ENCODE results near the gene RIPOR2. TPM values are rescaled to one million over a fixed set of nuclear protein-coding genes. Genes with fewer than 3 reads are reported as not detected.

RIPOR2 gene
- total and polyA plus RNA-seq, 2 of the 13 experiments (the other 11 are each of a cell fraction or from before 2014, with no cell fraction given), result 0.02 to 0.05 TPM

- Histone ChIP-seq H3K36me3 (replicated peaks in 1 of 2; ENCODE audit: control insufficient read depth in 1 of 2, insufficient read depth in 2 of 2, low read length in 2 of 2) (no peaks in the 10 kb centered on the region), H3K27me3 (ENCODE audit: control insufficient read depth in 1 of 2, insufficient read depth in 2 of 2, low read length in 2 of 2) (peaks cover 12 to 78% of the 10 kb centered on the region in 2 experiments), H3K4me1 (ENCODE audit: insufficient read depth, low read length) (peaks cover 9% of the 10 kb centered on the region), H2AFZ (ENCODE audit: low read length) (no peak overlapping the region), H3K4me2 (ENCODE audit: low read depth, low read length) (no peak overlapping the region), H3K4me3 (replicated peaks in 1 of 3; ENCODE audit: insufficient read depth in 1 of 3, low read depth in 2 of 3, low read length in 3 of 3) (no peak overlapping the region), H4K20me1 (ENCODE audit: insufficient read depth, low read length) (no peaks in the 10 kb centered on the region), H3K9ac (ENCODE audit: insufficient read depth, low read depth, low read length) (no peak overlapping the region), H3K27ac (ENCODE audit: extremely low read length, insufficient read depth, low read length) (no peak overlapping the region), H3K79me2 (ENCODE audit: insufficient read depth, low read length) (no peaks in the 10 kb centered on the region), H3K9me3 (ENCODE audit: low read length) (no peaks in the 10 kb centered on the region)
- in situ Hi-C loops (cut with HindIII; ENCODE audit: extremely low pct_ligation_motif_present, low pct_unique_long_range_greater_than_20kb) (no loop called here), intact Hi-C loops (cut with micrococcal nuclease; ENCODE audit: unreplicated experiment) (no loop called here)
- DNase-seq (ENCODE audit: low spot score), result no peak
- ATAC-seq, result no peak
- ChIA-PET CTCF (ENCODE audit: low intra/inter-chr PET ratio, low total read pairs) (no interaction called here), POLR2A (no interaction called here)
- no peak for FAIRE-seq
- TF ChIP-seq ZFP1 (CRISPR knock-in tag; IDR thresholded peaks at IDR 0.05), result no peak
- 32% methylated on average over 4 of the region's 4 CpGs for WGBS (ENCODE audit: low lambda C conversion rate)
- BruUV-seq (replicated peaks), result no TSS peak
Measured at GRCh38 chr6:24907919-24908649, 27.7 kb downstream of the RIPOR2 start.

- intact Hi-C loops (cut with micrococcal nuclease; ENCODE audit: unreplicated experiment), result no loop called here
- no peak for FAIRE-seq
- ATAC-seq, result no peak
- H3K4me1 ChIP-seq (ENCODE audit: insufficient read depth, low read length), result peaks cover 9% of the 10 kb centered on the region
- H3K9me3 ChIP-seq (ENCODE audit: low read length), result no peaks in the 10 kb centered on the region
- H3K36me3 ChIP-seq (replicated peaks in 1 of 2; ENCODE audit: control insufficient read depth in 1 of 2, insufficient read depth in 2 of 2, low read length in 2 of 2), result no peaks in the 10 kb centered on the region
- TF ChIP-seq CEBPB (IDR thresholded peaks at IDR 0.05; ENCODE audit: borderline replicate concordance, low read depth, low read length), result 0 out of 2 replicates have a peak, but pooled peaks have one; percentile 6
- no peak for TF ChIP-seq BCLAF1 (IDR thresholded peaks at IDR 0.05)
- H3K4me2 ChIP-seq (ENCODE audit: low read depth, low read length), result no peak overlapping the region
- no TSS peak for BruUV-seq (replicated peaks)
- ChIA-PET CTCF (ENCODE audit: low intra/inter-chr PET ratio, low total read pairs) (no interaction called here), POLR2A (no interaction called here)
- no peak for DNase-seq (ENCODE audit: low spot score)
- no peaks in the 10 kb centered on the region for H3K79me2 ChIP-seq (ENCODE audit: insufficient read depth, low read length)
- no peak overlapping the region for H3K9ac ChIP-seq (ENCODE audit: insufficient read depth, low read depth, low read length)
- in situ Hi-C loops (cut with HindIII; ENCODE audit: extremely low pct_ligation_motif_present, low pct_unique_long_range_greater_than_20kb), result no loop called here
- H3K4me3 ChIP-seq (replicated peaks in 1 of 3; ENCODE audit: insufficient read depth in 1 of 3, low read depth in 2 of 3, low read length in 3 of 3), result no peak overlapping the region
- no peak overlapping the region for H3K27ac ChIP-seq (ENCODE audit: extremely low read length, insufficient read depth, low read length)
- no peaks in the 10 kb centered on the region for H4K20me1 ChIP-seq (ENCODE audit: insufficient read depth, low read length)
- no peak overlapping the region for H2AFZ ChIP-seq (ENCODE audit: low read length)
- H3K27me3 ChIP-seq (ENCODE audit: control insufficient read depth in 1 of 2, insufficient read depth in 2 of 2, low read length in 2 of 2), result peaks cover 3 to 66% of the 10 kb centered on the region in 2 experiments
Measured at GRCh38 chr6:24906314-24906713, 29.4 kb downstream of the RIPOR2 start.
